HCT116 (cell line): Measurements from ENCODE around the gene TNFAIP3.

Experiments
- EGR1 ChIP-seq: IDR thresholded peaks from 2 replicates; pipeline ENCODE4 v1.6.1; 2012; ENCODE audit warnings: low read depth
- EZH2 ChIP-seq: fragments of 200-600 bp; sonication (generic); IDR thresholded peaks from 2 replicates; pipeline ENCODE4 v1.6.1; 2017; ENCODE audit warnings: antibody characterized with exemption, mixed run types
- POLR2A ChIP-seq: IDR thresholded peaks from 2 replicates; pipeline ENCODE4 v1.7.0; 2011; ENCODE audit warnings: borderline replicate concordance; ENCODE audit not compliant: insufficient read depth, insufficient read length; ENCODE audit errors: extremely low read depth
- POLR2AphosphoS5 ChIP-seq: IDR thresholded peaks from 2 replicates; pipeline ENCODE4 v1.6.1; 2011; ENCODE audit warnings: mild to moderate bottlenecking, low read depth, low read length, moderate library complexity
- RAD21 ChIP-seq: IDR thresholded peaks from 2 replicates; pipeline ENCODE4 v1.6.1; 2012; ENCODE audit warnings: low read depth, mild to moderate bottlenecking
- YY1 ChIP-seq: IDR thresholded peaks from 2 replicates; pipeline ENCODE4 v1.6.1; 2011; ENCODE audit warnings: low read length, low read depth, moderate library complexity, mild to moderate bottlenecking; ENCODE audit not compliant: insufficient replicate concordance; ENCODE audit errors: extremely low read depth
- TF ChIP-seq, protein P1 (sequence below), 3 experiments: fragments of 200-600 bp in 1 of 3; sonication (generic) in 1 of 3; IDR thresholded peaks in 2 of 3; conservative IDR thresholded peaks in 1 of 3; 2 replicates each; pipeline ENCODE4 v1.5.1; 2012 to 2017; ENCODE audit warnings: low read depth in 2 of 3, low read length in 2 of 3, antibody characterized with exemption in 1 of 3, borderline replicate concordance in 1 of 3, control low read depth in 1 of 3, mild to moderate bottlenecking in 1 of 3, mixed read lengths in 1 of 3, mixed run types in 1 of 3, moderate library complexity in 1 of 3; ENCODE audit not compliant: insufficient read depth in 1 of 3
- TF ChIP-seq, protein P2 (sequence below): IDR thresholded peaks from 2 replicates; pipeline ENCODE4 v1.6.1; 2012; ENCODE audit warnings: low read depth
- TF ChIP-seq, protein P3 (sequence below): IDR thresholded peaks from 2 replicates; pipeline ENCODE4 v1.6.1; 2012

DNA sequence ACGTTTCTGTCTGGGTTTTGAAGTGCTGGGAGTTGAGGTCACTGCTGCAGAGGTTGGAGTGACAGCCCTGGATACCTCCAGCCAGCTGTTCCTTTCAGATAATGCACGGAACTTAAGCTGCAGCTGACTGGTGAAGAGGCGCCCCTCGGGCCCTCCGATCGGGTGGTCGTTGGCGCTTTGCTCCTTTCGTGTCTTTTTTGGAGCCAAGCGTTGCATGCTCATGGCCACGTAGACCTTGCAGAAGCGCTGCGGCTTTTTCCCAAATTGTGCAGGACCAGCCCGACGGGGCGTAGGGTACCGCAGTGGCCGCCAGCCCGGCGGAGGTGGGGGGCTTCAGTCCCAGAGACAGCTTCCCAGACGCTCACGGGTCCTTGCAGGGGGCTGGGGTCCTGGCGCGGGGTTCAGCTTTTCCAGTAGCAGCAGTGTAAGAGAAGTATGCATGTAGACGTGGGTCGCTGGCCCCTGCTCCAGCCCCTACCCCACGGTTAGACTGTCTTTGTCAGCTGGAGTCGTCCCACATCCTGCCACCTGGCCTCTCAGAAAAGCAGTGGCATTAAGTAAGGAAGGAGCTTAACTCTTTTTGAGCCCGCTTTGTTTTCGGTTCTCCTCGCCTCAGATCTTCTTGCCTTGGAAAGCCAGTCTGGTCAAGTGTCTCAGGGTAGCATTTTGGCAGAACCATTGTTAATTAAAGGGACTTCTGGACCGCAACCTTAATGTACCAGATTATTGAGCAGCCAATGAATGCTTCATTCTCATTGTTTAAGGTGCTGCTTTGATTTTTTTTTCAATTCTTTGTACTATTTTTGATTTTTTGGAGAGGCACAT lies 838 bp downstream of the TNFAIP3 start:
- no peak for TF ChIP-seq POLR2A
- TF ChIP-seq, protein P1, sequence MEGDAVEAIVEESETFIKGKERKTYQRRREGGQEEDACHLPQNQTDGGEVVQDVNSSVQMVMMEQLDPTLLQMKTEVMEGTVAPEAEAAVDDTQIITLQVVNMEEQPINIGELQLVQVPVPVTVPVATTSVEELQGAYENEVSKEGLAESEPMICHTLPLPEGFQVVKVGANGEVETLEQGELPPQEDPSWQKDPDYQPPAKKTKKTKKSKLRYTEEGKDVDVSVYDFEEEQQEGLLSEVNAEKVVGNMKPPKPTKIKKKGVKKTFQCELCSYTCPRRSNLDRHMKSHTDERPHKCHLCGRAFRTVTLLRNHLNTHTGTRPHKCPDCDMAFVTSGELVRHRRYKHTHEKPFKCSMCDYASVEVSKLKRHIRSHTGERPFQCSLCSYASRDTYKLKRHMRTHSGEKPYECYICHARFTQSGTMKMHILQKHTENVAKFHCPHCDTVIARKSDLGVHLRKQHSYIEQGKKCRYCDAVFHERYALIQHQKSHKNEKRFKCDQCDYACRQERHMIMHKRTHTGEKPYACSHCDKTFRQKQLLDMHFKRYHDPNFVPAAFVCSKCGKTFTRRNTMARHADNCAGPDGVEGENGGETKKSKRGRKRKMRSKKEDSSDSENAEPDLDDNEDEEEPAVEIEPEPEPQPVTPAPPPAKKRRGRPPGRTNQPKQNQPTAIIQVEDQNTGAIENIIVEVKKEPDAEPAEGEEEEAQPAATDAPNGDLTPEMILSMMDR (IDR thresholded peaks at IDR 0.05 in 2 of 3, conservative IDR thresholded peaks at IDR 0.05 in 1 of 3; ENCODE audit: borderline replicate concordance in 1 of 3, insufficient read depth in 1 of 3, low read depth in 2 of 3, low read length in 2 of 3), result no peak
- TF ChIP-seq POLR2AphosphoS5, result no peak
- TF ChIP-seq, protein P2, sequence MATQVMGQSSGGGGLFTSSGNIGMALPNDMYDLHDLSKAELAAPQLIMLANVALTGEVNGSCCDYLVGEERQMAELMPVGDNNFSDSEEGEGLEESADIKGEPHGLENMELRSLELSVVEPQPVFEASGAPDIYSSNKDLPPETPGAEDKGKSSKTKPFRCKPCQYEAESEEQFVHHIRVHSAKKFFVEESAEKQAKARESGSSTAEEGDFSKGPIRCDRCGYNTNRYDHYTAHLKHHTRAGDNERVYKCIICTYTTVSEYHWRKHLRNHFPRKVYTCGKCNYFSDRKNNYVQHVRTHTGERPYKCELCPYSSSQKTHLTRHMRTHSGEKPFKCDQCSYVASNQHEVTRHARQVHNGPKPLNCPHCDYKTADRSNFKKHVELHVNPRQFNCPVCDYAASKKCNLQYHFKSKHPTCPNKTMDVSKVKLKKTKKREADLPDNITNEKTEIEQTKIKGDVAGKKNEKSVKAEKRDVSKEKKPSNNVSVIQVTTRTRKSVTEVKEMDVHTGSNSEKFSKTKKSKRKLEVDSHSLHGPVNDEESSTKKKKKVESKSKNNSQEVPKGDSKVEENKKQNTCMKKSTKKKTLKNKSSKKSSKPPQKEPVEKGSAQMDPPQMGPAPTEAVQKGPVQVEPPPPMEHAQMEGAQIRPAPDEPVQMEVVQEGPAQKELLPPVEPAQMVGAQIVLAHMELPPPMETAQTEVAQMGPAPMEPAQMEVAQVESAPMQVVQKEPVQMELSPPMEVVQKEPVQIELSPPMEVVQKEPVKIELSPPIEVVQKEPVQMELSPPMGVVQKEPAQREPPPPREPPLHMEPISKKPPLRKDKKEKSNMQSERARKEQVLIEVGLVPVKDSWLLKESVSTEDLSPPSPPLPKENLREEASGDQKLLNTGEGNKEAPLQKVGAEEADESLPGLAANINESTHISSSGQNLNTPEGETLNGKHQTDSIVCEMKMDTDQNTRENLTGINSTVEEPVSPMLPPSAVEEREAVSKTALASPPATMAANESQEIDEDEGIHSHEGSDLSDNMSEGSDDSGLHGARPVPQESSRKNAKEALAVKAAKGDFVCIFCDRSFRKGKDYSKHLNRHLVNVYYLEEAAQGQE, result no peak
- no peak for TF ChIP-seq RAD21
- TF ChIP-seq EZH2, result no peak
- no peak for TF ChIP-seq YY1
- no peak for TF ChIP-seq EGR1
- TF ChIP-seq, protein P3, sequence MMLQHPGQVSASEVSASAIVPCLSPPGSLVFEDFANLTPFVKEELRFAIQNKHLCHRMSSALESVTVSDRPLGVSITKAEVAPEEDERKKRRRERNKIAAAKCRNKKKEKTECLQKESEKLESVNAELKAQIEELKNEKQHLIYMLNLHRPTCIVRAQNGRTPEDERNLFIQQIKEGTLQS, result no peak
